GM18951 (cell line): ENCODE data around the gene NDUFB5.

Experiments
- POLR2A ChIP-seq: IDR thresholded peaks from 4 replicates; pipeline ENCODE4 v1.6.1; 2011; ENCODE audit warnings: mild to moderate bottlenecking; ENCODE audit not compliant: insufficient read length, insufficient read depth; ENCODE audit errors: extremely low read depth
- in situ Hi-C: fragments of 300-500 bp; cut with MboI; formaldehyde crosslinking; loops from one replicate; pipeline ENCODE4 v1.12.0; 2022; ENCODE audit warnings: low sequenced_read_pairs, mixed read lengths, inconsistent platforms; ENCODE audit not compliant: unreplicated experiment

The NDUFB5 gene

DNA sequence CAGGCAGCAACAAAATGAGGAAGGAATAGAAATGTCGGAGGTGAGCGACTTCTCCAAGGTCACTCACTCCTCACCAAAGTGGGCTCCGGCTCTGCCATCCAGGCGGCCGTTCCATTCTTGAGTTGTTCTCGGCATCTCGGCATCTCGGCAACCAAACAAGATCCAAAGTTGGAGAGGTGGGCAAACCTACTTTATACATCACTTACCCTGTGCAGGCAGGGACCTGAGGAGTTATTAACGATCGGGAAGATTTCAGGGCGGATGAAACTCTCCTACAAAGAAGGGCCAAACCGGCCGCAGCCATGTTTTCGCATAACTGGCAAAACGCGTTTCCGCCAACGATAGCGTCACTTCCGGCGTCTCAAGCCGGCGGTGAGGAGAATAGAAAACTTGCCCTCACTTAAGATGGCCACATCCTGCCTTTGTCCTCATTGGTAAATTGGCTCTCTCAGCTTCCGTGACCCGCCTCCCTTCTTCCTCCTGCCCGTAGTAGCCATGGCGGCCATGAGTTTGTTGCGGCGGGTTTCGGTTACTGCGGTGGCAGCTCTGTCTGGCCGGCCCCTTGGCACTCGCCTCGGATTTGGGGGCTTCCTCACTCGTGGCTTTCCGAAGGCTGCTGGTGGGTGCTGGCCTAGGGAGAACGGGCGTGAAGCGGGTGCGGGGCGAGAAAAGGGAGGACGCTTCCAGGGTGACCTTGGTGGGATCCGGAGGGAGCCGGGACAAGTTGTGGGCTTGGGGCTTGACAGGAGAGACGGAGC, at the start of gene NDUFB5, which contains the start of gene MRPL47:
Gene NDUFB5 (plus strand): TSS at position 474 of the 758 bp plus-strand sequence. CDS start 22 bp downstream, at position 496.
Gene MRPL47 (minus strand): TSS at position 318 of the 758 bp plus-strand sequence. CDS start 14 bp downstream, at position 304.
- TF ChIP-seq POLR2A: peak; percentile 84
- in situ Hi-C loops: no loop called here

DNA sequence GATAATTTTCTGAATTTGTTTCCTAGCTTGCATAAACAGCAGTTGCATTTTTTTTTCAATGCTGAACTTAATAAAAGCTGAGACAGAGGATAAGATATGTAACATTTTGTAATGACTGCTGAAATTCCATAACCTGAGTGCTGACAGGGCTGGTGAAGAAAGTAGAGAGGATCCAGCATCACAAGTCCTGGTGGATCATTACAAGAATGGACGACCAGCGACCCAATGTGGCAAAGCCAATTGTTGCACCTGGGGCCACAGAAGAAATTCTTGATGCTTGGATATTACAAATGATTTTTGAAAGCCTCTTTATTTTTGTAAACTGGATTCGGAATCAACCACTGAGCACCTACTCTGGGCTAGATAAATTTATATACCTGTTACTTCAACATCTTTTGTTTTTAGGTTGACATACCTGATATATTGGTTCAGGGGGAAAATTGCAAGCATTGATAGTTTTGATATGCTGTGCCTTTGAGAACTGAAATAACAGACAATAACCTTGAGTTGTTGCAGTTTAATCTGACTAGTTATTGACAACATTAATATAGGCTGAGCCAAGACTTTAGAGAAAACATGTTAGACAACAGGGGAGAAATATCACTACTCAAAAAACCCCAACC, 45.7 kb upstream of the NDUFB5 start:
- in situ Hi-C loops: loop anchor here (25.0 kb wide), 1 partner anchor 547 kb away; no protein-coding TSS in a partner anchor
- no peak for TF ChIP-seq POLR2A

DNA sequence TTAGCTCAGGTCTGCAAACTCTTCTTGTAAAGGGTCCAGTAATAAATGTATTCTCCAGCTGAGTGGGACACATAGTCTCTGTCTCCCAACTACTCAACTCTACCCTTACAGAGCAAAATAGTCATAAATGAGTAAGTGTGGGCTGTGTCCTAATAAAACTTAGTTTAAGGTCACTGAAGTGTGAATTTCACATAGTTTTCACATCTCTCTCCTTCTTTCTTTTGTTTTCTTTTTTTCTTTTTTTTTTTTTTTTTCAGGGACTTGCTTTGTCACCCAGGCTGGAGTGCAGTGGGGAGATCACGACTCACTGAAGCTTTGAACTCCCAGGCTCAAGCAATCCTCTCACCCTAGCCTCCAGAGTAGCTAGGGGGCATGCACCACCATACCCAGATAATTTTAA, 43.8 kb upstream of the NDUFB5 start:
- no peak for TF ChIP-seq POLR2A
- in situ Hi-C loops: loop anchor here (25.0 kb wide), 1 partner anchor 548 kb away; no protein-coding TSS in a partner anchor

DNA sequence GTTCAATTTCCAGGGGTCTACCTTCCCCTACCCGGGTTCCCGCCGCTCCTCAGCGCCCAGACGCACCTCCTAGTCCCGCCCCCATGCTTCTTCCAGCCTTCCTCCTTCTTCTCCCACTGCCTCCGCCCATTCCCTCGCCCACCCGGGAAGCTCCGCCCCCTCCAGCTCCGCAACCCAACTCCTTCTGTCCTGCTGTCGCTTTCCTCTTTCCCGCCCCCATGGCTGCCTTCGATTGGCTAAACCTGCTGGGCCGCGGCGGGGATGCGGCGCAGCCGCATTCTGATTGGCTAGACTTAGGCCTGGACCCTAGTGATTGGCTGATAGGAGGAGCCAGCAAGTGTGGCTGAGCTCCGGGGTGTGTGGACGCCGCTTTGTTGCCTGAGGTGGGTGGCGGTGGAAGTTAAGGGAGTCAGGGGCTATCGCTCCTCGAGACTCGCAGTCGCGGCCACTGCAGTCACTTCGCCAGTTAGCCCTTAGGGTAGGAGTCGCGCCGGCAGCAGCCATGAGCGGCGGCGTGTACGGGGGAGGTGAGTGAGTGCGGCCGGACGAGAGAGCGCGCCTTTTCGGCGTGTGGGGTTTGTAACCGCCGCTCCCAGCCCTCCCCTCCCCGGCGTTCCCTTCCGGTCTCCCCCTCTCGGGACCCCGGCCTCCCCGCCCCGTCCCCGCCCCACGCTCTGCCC, 41.9 kb upstream of the NDUFB5 start, which contains the start of gene ACTL6A:
Gene ACTL6A (plus strand): TSS at position 336 of the 680 bp plus-strand sequence. CDS start 167 bp downstream, at position 503.
- peak; percentile 87 for TF ChIP-seq POLR2A
- in situ Hi-C loops: loop anchor here (25.0 kb wide), 1 partner anchor 550 kb away; no protein-coding TSS in a partner anchor

DNA sequence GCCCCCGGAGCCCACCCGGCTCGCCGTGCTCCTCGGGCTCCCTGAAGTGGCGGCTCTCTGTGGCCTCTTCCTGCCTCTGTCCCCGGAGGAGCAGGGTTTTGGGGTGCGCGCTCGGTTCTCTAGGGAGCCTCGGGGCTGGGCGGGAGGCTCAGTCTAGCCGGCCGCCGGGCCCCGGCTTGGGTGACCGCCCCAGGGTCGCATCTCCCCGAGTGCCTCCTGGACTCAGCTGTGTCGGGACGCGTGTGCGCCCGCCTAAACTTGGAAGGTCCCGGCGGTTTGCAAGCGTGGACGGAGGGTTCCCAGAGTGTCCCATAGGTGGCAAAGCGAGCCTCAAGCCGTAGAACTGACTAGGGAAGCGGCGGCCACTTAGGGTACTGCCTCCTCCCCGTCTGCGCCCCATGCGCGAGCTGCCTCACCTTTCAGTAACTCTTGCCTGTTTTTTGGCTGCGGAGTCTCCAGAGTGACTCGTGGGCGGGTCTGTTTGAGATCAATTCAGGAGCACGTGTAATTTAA, 41.3 kb upstream of the NDUFB5 start:
- no peak for TF ChIP-seq POLR2A
- in situ Hi-C loops: loop anchor here (25.0 kb wide), 1 partner anchor 551 kb away; no protein-coding TSS in a partner anchor

DNA sequence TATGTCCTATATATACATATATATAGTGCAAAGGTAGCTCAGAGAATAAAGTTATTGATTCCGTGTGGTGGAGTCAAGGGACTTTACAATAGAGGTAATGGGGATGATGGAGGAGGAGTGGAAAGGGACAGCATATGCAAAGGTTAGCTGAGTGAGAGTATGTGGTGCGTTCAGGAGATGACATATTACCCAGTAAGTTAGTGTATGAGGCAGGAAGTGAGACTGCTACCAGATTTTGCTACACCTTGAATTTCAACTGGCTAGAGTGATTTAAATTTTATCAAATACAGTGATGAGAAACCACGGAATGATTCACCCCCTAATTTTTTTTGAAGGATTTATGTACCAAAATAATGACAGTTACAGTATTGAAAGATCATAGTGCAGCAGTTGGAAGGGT, 39.1 kb upstream of the NDUFB5 start:
- TF ChIP-seq POLR2A: no peak
- in situ Hi-C loops: loop anchor here (25.0 kb wide), 1 partner anchor 553 kb away; no protein-coding TSS in a partner anchor

DNA sequence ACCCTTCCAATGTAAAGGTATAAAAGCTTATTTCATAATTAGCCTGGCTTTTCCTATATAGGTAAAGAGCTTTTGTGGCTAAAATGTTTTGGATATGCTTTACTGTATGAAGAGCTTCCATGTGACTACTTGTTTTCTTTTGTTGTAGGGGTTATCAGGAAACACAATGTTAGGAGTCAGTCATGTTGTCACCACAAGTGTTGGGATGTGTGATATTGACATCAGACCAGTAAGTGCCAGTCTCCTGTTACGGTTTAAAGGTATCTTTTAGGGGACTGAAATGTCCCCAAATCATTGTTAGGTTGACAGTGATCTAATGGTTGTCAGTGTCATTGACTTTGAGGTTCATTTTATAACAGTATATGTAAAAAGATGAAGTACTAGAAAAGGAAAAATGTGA, 23.6 kb upstream of the NDUFB5 start:
- no peak for TF ChIP-seq POLR2A
- in situ Hi-C loops: no loop called here

DNA sequence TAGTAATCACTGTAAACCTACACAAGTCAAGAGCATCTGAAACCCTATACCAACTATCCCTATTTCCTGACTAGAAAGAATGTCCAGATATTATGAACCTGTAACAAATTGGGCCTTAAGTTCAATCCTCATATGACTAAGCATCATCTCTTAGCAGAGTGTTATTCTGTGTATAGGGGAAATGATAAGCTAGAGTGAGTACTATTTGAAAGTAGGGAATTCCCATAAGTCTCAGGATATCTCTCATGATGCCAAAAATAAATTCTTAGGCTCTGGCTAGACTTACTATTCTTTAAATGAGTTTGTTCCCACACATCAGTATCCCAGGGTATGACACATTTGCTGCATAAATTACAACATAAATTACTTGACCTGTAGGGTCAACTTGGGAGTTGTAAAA, 15.5 kb upstream of the NDUFB5 start:
- in situ Hi-C loops: no loop called here
- TF ChIP-seq POLR2A: no peak

DNA sequence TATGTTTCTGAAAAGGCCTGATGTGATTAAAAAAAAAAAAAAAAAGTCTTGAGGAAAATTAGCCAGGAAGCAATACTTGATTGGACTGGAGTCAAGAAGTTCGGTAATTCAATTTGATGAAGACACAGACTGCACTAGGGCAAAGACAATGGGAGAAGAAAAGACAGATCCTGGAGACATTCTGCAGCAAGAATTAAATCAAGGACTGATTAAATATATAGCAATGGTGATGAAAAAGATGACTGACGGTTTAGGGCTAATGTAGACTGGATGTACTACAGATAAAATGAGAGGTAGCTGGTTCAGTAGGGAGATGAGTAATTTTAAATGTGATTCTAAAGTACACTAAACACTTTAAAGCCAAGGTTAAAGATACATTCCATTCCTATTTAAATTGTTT, 13.9 kb upstream of the NDUFB5 start:
- TF ChIP-seq POLR2A: no peak
- in situ Hi-C loops: no loop called here

DNA sequence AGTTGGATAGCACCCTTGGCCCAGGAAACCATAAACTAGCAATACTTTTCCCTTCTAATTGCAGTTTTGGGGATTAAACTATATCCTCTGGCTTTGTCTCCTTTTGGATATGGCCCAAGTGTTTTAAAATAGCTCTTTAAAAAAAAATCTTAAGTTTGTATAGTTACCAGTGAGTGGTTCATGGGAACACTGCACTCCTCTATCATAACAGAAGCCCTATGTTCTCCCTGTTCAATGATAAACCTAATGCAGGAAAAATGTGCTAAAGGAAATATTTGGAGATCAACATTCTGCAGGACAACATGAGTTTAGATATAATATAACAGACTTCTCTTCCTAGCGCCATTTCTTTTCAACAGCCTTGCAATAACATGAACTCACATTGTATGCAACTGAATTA, 13.3 kb upstream of the NDUFB5 start:
- in situ Hi-C loops: no loop called here
- TF ChIP-seq POLR2A: no peak

DNA sequence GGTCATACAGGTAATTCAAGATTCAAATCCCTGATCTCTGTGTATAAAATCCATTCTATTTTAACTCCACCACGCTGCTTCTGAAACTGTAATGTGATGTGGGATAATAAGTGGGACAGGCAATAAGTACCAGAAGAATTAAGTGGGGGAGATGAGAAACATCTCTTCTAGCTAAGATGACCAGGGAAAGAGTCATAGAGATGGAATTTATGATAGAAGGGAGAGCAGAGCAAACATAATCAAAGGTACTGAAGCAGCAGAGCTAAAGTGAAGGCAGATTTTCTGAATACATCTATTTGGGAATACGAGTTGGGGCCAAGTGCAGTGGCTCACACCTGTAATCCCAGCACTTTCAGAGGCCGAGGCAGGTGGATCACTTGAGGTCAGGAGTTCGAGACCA, 5.1 kb upstream of the NDUFB5 start:
- in situ Hi-C loops: no loop called here
- TF ChIP-seq POLR2A: no peak

DNA sequence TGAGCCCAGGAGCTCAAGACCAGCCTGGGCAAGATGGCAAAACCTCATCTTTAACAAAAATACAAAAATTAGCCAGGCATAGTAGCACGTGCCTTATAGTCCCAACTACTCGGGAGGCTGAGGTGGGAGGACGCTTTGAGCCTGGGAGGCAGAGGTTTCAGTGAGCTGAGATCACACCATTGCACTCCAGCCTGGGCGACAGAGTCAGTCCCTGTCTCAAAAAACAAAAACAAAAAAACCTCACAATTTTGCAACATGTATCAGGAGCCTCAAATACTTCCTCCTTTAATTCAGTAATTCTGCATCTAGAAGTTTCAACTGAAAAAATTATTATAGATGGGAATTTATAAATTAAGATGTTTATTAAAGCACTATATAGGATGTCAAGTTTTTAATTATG, 1.3 kb upstream of the NDUFB5 start:
- in situ Hi-C loops: no loop called here
- no peak for TF ChIP-seq POLR2A

DNA sequence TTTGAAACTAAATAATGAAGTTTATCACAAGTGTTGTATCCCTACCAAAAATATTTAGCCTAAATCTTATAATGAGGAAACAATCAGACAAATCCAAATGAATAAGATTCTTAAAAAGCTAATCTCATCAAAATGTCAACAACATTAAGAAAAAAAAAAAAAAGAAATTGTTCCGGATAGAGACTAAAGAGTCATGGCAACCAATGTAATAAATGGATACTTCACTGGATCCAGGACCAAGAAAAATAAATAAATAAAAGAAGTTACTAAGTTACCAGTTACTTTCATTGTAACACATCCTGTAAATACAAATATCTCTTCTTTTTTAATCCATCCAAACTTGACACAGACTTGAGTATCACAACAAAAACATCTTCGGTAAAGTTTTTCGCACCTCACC, 763 bp upstream of the NDUFB5 start:
- in situ Hi-C loops: no loop called here
- no peak for TF ChIP-seq POLR2A
